PC-3 (cell line): ENCODE data around the gene GLI3.

Experiments used
- EZH2 ChIP-seq: fragments of 300-600 bp; sonication (generic); IDR thresholded peaks from one replicate; pipeline ENCODE4 v1.6.1; 2017; ENCODE audit warnings: antibody characterized with exemption, mild to moderate bottlenecking, low read length; ENCODE audit not compliant: unreplicated experiment
- TF ChIP-seq, protein P1 (sequence below): fragments of 300-600 bp; sonication (generic); conservative IDR thresholded peaks from 2 replicates; pipeline ENCODE4 v1.5.1; 2017; ENCODE audit warnings: antibody characterized with exemption, low read depth, mild to moderate bottlenecking, low read length

DNA sequence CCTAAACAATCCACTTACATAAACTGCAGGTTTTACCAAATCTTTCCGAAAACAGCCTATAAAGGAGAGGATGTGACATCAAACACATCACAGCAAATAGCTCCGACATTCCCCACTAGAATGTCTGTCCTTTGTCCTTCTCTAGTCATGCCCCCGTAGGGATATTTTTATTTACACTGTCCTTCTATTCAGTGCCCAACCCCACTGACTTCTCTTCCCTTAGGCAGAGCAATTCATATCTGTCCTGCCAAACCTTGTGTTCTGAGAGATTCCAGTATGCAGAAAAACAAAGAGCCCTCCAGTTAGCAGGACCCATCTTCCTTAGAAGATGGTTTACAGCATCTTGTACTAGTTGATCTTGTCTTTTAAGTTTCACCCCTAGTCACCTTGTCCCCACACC is 5.4 kb upstream of the GLI3 start:
- TF ChIP-seq EZH2: no peak
- TF ChIP-seq, protein P1, sequence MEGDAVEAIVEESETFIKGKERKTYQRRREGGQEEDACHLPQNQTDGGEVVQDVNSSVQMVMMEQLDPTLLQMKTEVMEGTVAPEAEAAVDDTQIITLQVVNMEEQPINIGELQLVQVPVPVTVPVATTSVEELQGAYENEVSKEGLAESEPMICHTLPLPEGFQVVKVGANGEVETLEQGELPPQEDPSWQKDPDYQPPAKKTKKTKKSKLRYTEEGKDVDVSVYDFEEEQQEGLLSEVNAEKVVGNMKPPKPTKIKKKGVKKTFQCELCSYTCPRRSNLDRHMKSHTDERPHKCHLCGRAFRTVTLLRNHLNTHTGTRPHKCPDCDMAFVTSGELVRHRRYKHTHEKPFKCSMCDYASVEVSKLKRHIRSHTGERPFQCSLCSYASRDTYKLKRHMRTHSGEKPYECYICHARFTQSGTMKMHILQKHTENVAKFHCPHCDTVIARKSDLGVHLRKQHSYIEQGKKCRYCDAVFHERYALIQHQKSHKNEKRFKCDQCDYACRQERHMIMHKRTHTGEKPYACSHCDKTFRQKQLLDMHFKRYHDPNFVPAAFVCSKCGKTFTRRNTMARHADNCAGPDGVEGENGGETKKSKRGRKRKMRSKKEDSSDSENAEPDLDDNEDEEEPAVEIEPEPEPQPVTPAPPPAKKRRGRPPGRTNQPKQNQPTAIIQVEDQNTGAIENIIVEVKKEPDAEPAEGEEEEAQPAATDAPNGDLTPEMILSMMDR: no peak
